ENCODE results near the gene PAPSS2. TPM values are rescaled to one million over a fixed set of nuclear protein-coding genes. Genes with fewer than 3 reads are reported as not detected.

PAPSS2 gene
- total RNA-seq, 2 experiments from 2014 or later: not detected

DNA sequence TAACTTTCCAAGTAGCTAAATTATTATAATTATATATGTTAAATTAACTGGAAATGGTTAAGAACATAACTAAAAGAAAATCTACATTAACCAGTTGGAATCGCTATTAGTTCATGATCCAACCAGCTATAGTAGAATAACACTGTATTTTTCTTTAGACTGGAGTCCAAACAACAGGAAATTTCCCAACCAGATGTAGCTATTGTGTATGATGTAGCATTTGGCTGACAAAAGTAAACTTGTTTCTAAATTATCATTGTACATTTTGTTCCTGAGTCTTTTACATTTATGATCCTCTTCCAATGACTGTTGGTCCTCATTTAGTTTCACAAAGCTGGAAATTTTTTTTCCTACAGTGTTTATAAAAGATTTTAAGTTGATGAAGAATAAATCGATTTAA, 62.1 kb downstream of the PAPSS2 start:
- no peaks in the 10 kb centered on the region for H3K9me3 ChIP-seq (ENCODE audit: low read length)
- no peak overlapping the region for H3K4me2 ChIP-seq (ENCODE audit: low read length)
- no peak overlapping the region for H2AFZ ChIP-seq (ENCODE audit: low read length)
- no peak overlapping the region for H3K27ac ChIP-seq (ENCODE audit: low read depth, low read length, poor library complexity, severe bottlenecking)
- ChIA-PET POLR2A (interaction anchor here (1.2 to 1.3 kb wide), 2 partner anchors 12 to 53 kb away, joined by 3 read pairs; no protein-coding TSS in a partner anchor), CTCF (ENCODE audit: unreplicated experiment) (no interaction called here)
- peaks cover 40% of the 10 kb centered on the region for H3K4me1 ChIP-seq (ENCODE audit: insufficient read depth, low read length, poor library complexity, severe bottlenecking)
- no TSS peak for BruUV-seq (replicated peaks)
- DNase-seq (ENCODE audit: low spot score): no peak
- H3K9me2 ChIP-seq (ENCODE audit: insufficient read depth, low read length): no peaks in the 10 kb centered on the region
- no peaks in the 10 kb centered on the region for H3K79me2 ChIP-seq (ENCODE audit: insufficient read depth, low read depth, low read length)
- intact Hi-C loops (cut with micrococcal nuclease; ENCODE audit: unreplicated experiment): no loop called here
- H3K4me3 ChIP-seq (ENCODE audit: low read depth, low read length, poor library complexity, severe bottlenecking): no peak overlapping the region
- TF ChIP-seq CTCF (conservative IDR thresholded peaks at IDR 0.05; ENCODE audit: low read length) (no peak), EZH2phosphoT487 (IDR thresholded peaks at IDR 0.05; ENCODE audit: borderline replicate concordance, low read depth, low read length) (no peak)
- H3K36me3 ChIP-seq (ENCODE audit: insufficient read depth, low read length): no peaks in the 10 kb centered on the region
- H4K20me1 ChIP-seq (ENCODE audit: insufficient read depth, low read length): no peaks in the 10 kb centered on the region

DNA sequence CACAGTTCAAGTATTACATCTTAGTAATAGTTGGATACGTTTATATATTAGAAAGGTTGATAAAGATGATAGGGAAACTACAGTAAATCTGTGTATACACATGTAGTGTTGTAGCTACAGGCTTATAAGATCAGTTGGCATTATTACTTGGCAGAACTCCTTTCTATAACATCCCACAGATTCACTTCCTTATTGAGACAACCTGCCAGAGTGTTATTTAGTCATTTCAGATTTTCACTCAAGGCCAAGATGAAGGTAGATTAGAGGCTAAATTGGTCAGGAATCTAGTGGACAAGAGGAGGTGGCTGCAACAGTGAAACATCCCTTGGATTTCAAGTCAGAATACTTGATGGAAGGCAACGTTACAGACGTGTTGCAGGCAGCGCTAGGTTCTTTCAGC, 63.0 kb downstream of the PAPSS2 start:
- no peak overlapping the region for H3K4me2 ChIP-seq (ENCODE audit: low read length)
- H4K20me1 ChIP-seq (ENCODE audit: insufficient read depth, low read length): no peaks in the 10 kb centered on the region
- no peaks in the 10 kb centered on the region for H3K9me2 ChIP-seq (ENCODE audit: insufficient read depth, low read length)
- POLR2A ChIA-PET: interaction anchor here (0.6 to 1.3 kb wide), 2 partner anchors 11 to 163 kb away, joined by 3 to 4 read pairs; no protein-coding TSS in a partner anchor
- H3K27ac ChIP-seq (ENCODE audit: low read depth, low read length, poor library complexity, severe bottlenecking): no peak overlapping the region
- CTCF ChIA-PET (ENCODE audit: unreplicated experiment): no interaction called here
- BruUV-seq (replicated peaks): no TSS peak
- H3K4me3 ChIP-seq (ENCODE audit: low read depth, low read length, poor library complexity, severe bottlenecking): no peak overlapping the region
- peak overlapping the region; percentile 32; the same call in 1 of the 2 replicates for H2AFZ ChIP-seq (ENCODE audit: low read length)
- no peak for DNase-seq (ENCODE audit: low spot score)
- TF ChIP-seq CTCF (conservative IDR thresholded peaks at IDR 0.05; ENCODE audit: low read length) (no peak), EZH2phosphoT487 (IDR thresholded peaks at IDR 0.05; ENCODE audit: borderline replicate concordance, low read depth, low read length) (no peak)
- H3K4me1 ChIP-seq (ENCODE audit: insufficient read depth, low read length, poor library complexity, severe bottlenecking): peaks cover 30% of the 10 kb centered on the region
- no peaks in the 10 kb centered on the region for H3K79me2 ChIP-seq (ENCODE audit: insufficient read depth, low read depth, low read length)
- no peaks in the 10 kb centered on the region for H3K9me3 ChIP-seq (ENCODE audit: low read length)
- intact Hi-C loops (cut with micrococcal nuclease; ENCODE audit: unreplicated experiment): no loop called here
- no peaks in the 10 kb centered on the region for H3K36me3 ChIP-seq (ENCODE audit: insufficient read depth, low read length)

GRCh38 chr10:87723500-87723899, 63.8 kb downstream of the PAPSS2 start:
- no peaks in the 10 kb centered on the region for H3K79me2 ChIP-seq (ENCODE audit: insufficient read depth, low read depth, low read length)
- H2AFZ ChIP-seq (ENCODE audit: low read length): peak overlapping the region; percentile 32
- H3K9me3 ChIP-seq (ENCODE audit: low read length): no peaks in the 10 kb centered on the region
- H3K27ac ChIP-seq (ENCODE audit: low read depth, low read length, poor library complexity, severe bottlenecking): no peak overlapping the region
- no TSS peak for BruUV-seq (replicated peaks)
- intact Hi-C loops (cut with micrococcal nuclease; ENCODE audit: unreplicated experiment): no loop called here
- no peaks in the 10 kb centered on the region for H3K9me2 ChIP-seq (ENCODE audit: insufficient read depth, low read length)
- peaks cover 22% of the 10 kb centered on the region for H3K4me1 ChIP-seq (ENCODE audit: insufficient read depth, low read length, poor library complexity, severe bottlenecking)
- H3K4me2 ChIP-seq (ENCODE audit: low read length): peak overlapping the region; percentile 18; the same call in 1 of the 2 replicates
- ChIA-PET CTCF (ENCODE audit: unreplicated experiment) (no interaction called here), POLR2A (no interaction called here)
- no peak overlapping the region for H3K4me3 ChIP-seq (ENCODE audit: low read depth, low read length, poor library complexity, severe bottlenecking)
- TF ChIP-seq EZH2phosphoT487 (IDR thresholded peaks at IDR 0.05; ENCODE audit: borderline replicate concordance, low read depth, low read length) (no peak), CTCF (conservative IDR thresholded peaks at IDR 0.05; ENCODE audit: low read length) (no peak)
- no peaks in the 10 kb centered on the region for H3K36me3 ChIP-seq (ENCODE audit: insufficient read depth, low read length)
- no peak for DNase-seq (ENCODE audit: low spot score)
- no peaks in the 10 kb centered on the region for H4K20me1 ChIP-seq (ENCODE audit: insufficient read depth, low read length)
